Neural crest cell (in vitro differentiated cells): Measurements from ENCODE around the gene MYCBP. TPM values are rescaled to one million over a fixed set of nuclear protein-coding genes. Genes with fewer than 3 reads are reported as not detected.
"Not testable (repeated sequence)": the region's sequence is repeated elsewhere in the genome, so short reads cannot be mapped to it uniquely, and the experiment has no call there.

Source experiments
- DNase-seq: peaks from one replicate; pipeline ENCODE4 v3.0.0; 2021; ENCODE audit warnings: low read depth, mixed read lengths, low spot score
- H3K27ac Mint-ChIP-seq: one replicate; pipeline ENCODE4 v1.8.0; 2021; ENCODE audit warnings: mild to moderate bottlenecking, mixed read lengths; ENCODE audit not compliant: unreplicated experiment
- H3K27me3 Mint-ChIP-seq: 2 replicates; pipeline ENCODE4 v1.8.0; 2021; ENCODE audit warnings: low read depth, mild to moderate bottlenecking, mixed read lengths
- H3K36me3 Mint-ChIP-seq: 2 replicates; pipeline ENCODE4 v1.8.0; 2021; ENCODE audit warnings: low read depth, mild to moderate bottlenecking, mixed read lengths
- H3K4me1 Mint-ChIP-seq: 2 replicates; pipeline ENCODE4 v1.8.0; 2021; ENCODE audit warnings: mixed read lengths
- H3K4me3 Mint-ChIP-seq: one replicate; pipeline ENCODE4 v1.8.0; 2021; ENCODE audit warnings: mild to moderate bottlenecking, mixed read lengths
- H3K9me3 Mint-ChIP-seq: 2 replicates; pipeline ENCODE4 v1.8.0; 2021; ENCODE audit warnings: mixed read lengths
- total RNA-seq: library from RNA; stranded (reverse); gene quantifications from 2 replicates; pipeline ENCODE4 v1.2.1, GENCODE V29; 2021
- TF ChIP-seq, protein P1 (sequence below): fragments of 200-600 bp; sonication (generic); conservative IDR thresholded peaks from 2 replicates; pipeline ENCODE4 v1.5.0; 2021; ENCODE audit warnings: antibody characterized with exemption, mild to moderate bottlenecking

The MYCBP gene
- total RNA-seq, 1 donor from 2014 or later: 20.7 TPM

- no peaks in the 10 kb centered on the region for H3K9me3 Mint-ChIP-seq
- no peak overlapping the region for H3K27ac Mint-ChIP-seq
- TF ChIP-seq, protein P1, sequence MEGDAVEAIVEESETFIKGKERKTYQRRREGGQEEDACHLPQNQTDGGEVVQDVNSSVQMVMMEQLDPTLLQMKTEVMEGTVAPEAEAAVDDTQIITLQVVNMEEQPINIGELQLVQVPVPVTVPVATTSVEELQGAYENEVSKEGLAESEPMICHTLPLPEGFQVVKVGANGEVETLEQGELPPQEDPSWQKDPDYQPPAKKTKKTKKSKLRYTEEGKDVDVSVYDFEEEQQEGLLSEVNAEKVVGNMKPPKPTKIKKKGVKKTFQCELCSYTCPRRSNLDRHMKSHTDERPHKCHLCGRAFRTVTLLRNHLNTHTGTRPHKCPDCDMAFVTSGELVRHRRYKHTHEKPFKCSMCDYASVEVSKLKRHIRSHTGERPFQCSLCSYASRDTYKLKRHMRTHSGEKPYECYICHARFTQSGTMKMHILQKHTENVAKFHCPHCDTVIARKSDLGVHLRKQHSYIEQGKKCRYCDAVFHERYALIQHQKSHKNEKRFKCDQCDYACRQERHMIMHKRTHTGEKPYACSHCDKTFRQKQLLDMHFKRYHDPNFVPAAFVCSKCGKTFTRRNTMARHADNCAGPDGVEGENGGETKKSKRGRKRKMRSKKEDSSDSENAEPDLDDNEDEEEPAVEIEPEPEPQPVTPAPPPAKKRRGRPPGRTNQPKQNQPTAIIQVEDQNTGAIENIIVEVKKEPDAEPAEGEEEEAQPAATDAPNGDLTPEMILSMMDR: no peak
- no peaks in the 10 kb centered on the region for H3K36me3 Mint-ChIP-seq
- no peak for DNase-seq
- H3K4me1 Mint-ChIP-seq: no peaks in the 10 kb centered on the region
- no peaks in the 10 kb centered on the region for H3K27me3 Mint-ChIP-seq
- H3K4me3 Mint-ChIP-seq: no peak overlapping the region
Measured at GRCh38 chr1:38915352-38915948, 42.3 kb upstream of the MYCBP start.

- not testable (repeated sequence) for H3K4me3 Mint-ChIP-seq, H3K27me3 Mint-ChIP-seq, DNase-seq, H3K4me1 Mint-ChIP-seq, H3K36me3 Mint-ChIP-seq, H3K27ac Mint-ChIP-seq, H3K9me3 Mint-ChIP-seq
Measured at GRCh38 chr1:38914908-38915307, 41.8 kb upstream of the MYCBP start.

DNA sequence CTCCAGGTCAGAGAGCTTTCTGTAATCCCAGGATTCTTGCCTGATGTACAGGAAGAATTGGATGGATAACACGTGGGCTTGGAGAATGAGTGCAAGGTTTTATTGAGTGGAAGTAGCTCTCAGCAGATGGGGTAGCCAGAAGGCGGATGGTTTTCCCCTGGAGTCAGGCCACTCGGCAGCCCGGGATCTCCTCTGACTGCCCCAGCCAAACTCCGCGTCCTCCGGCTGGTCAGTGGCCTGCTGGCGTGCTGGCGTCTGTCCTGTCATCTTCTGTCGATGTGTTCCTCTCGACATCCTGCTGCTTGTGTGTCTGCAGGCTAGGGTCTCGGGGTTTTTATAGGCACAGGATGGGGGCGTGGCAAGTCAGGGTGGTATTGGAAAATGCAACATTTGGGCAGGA lies 35.7 kb upstream of the MYCBP start:
- Mint-ChIP-seq H3K9me3 (peaks cover 4% of the 10 kb centered on the region), H3K27me3 (no peaks in the 10 kb centered on the region), H3K4me3 (no peak overlapping the region), H3K36me3 (peaks cover 7% of the 10 kb centered on the region), H3K27ac (no peak overlapping the region), H3K4me1 (no peaks in the 10 kb centered on the region)
- DNase-seq: no peak
- TF ChIP-seq, protein P1: no peak

- peaks cover 4% of the 10 kb centered on the region for H3K9me3 Mint-ChIP-seq
- no peaks in the 10 kb centered on the region for H3K4me1 Mint-ChIP-seq
- peaks cover 13% of the 10 kb centered on the region for H3K36me3 Mint-ChIP-seq
- no peak overlapping the region for H3K27ac Mint-ChIP-seq
- H3K4me3 Mint-ChIP-seq: no peak overlapping the region
- no peaks in the 10 kb centered on the region for H3K27me3 Mint-ChIP-seq
- TF ChIP-seq, protein P1: no peak
- DNase-seq: no peak
Measured at GRCh38 chr1:38905985-38906384, 32.8 kb upstream of the MYCBP start.

- H3K9me3 Mint-ChIP-seq: no peaks in the 10 kb centered on the region
- H3K36me3 Mint-ChIP-seq: peaks cover 6% of the 10 kb centered on the region
- H3K27ac Mint-ChIP-seq: no peak overlapping the region
- no peaks in the 10 kb centered on the region for H3K4me1 Mint-ChIP-seq
- DNase-seq: no peak
- no peak overlapping the region for H3K4me3 Mint-ChIP-seq
- TF ChIP-seq, protein P1: no peak
- no peaks in the 10 kb centered on the region for H3K27me3 Mint-ChIP-seq
Measured at GRCh38 chr1:38899560-38899959, 26.4 kb upstream of the MYCBP start.

GRCh38 chr1:38898653-38899230 lies 25.6 kb upstream of the MYCBP start:
- H3K4me3 Mint-ChIP-seq: no peak overlapping the region
- peak overlapping the region; percentile 23 for H3K27ac Mint-ChIP-seq
- H3K27me3 Mint-ChIP-seq: no peaks in the 10 kb centered on the region
- peaks cover 4% of the 10 kb centered on the region for H3K36me3 Mint-ChIP-seq
- H3K4me1 Mint-ChIP-seq: no peaks in the 10 kb centered on the region
- TF ChIP-seq, protein P1: no peak
- H3K9me3 Mint-ChIP-seq: no peaks in the 10 kb centered on the region
- no peak for DNase-seq
